Spleen (tissue), 11 donors: ENCODE results near the gene MX2. TPM values are rescaled to one million over a fixed set of nuclear protein-coding genes. Genes with fewer than 3 reads are reported as not detected.

ENCODE experiments used
- DNase-seq: peaks from one replicate; pipeline ENCODE4 v3.0.0-alpha.2; 2020
- H3K27ac ChIP-seq, 8 donors: fragments of 200-600 bp; sonication (generic) in 7 of 8; 1 replicate in 4 of 8; 2 replicates in 4 of 8; pipeline versions ENCODE4 v1.5.0 to v1.8.0; 2016 to 2021; ENCODE audit warnings: inconsistent platforms in 4 of 8, mild to moderate bottlenecking in 4 of 8, moderate library complexity in 1 of 8
- H3K27me3 ChIP-seq, 7 donors: fragments of 200-600 bp; sonication (generic) in 6 of 7; replicated peaks in 1 of 7; 1 replicate in 4 of 7; 2 replicates in 3 of 7; pipeline versions ENCODE4 v1.5.0 to v1.8.0; 2016 to 2021; ENCODE audit warnings: inconsistent platforms in 3 of 7, mild to moderate bottlenecking in 1 of 7
- H3K36me3 ChIP-seq, 6 donors: fragments of 200-600 bp; sonication (generic) in 5 of 6; 1 replicate in 4 of 6; 2 replicates in 2 of 6; pipeline versions ENCODE4 v1.5.0 to v1.8.0; 2016 to 2021; ENCODE audit warnings: inconsistent platforms in 2 of 6
- H3K4me1 ChIP-seq, 6 donors: fragments of 200-600 bp; sonication (generic) in 5 of 6; 1 replicate in 3 of 6; 2 replicates in 3 of 6; pipeline versions ENCODE4 v1.5.0 to v1.8.0; 2016 to 2021; ENCODE audit warnings: inconsistent platforms in 3 of 6
- H3K4me3 ChIP-seq, 8 donors: fragments of 200-600 bp; sonication (generic) in 7 of 8; 1 replicate in 4 of 8; 2 replicates in 4 of 8; pipeline versions ENCODE4 v1.5.0 to v1.8.0; 2016 to 2021; ENCODE audit warnings: inconsistent platforms in 4 of 8, mild to moderate bottlenecking in 4 of 8, moderate library complexity in 2 of 8
- H3K9me3 ChIP-seq, 8 donors: fragments of 200-600 bp; sonication (generic) in 7 of 8; 1 replicate in 4 of 8; 2 replicates in 4 of 8; pipeline versions ENCODE4 v1.5.0 to v1.8.0; 2016 to 2021; ENCODE audit warnings: inconsistent platforms in 4 of 8
- CTCF ChIP-seq, 11 experiments: fragments of 200-600 bp in 7 of 11; fragments of 450-650 bp in 4 of 11; sonication (generic) in 4 of 11; IDR thresholded peaks in 8 of 11; conservative IDR thresholded peaks in 3 of 11; 1 replicate in 7 of 11; 2 replicates in 4 of 11; pipeline versions ENCODE4 v1.4.0 to v1.8.0; 2016 to 2021; ENCODE audit warnings: antibody characterized with exemption in 11 of 11, inconsistent platforms in 4 of 11, mild to moderate bottlenecking in 1 of 11
- POLR2A ChIP-seq, 3 donors: fragments of 450-650 bp; IDR thresholded peaks; one replicate each; pipeline ENCODE4 v1.5.1; 2017; ENCODE audit warnings: antibody characterized with exemption in 3 of 3, mild to moderate bottlenecking in 1 of 3
- POLR2AphosphoS5 ChIP-seq, 3 donors: sonication (generic); formaldehyde crosslinking; IDR thresholded peaks; one replicate each; pipeline ENCODE4 v1.5.1; 2017; ENCODE audit warnings: antibody characterized with exemption in 3 of 3
- WGBS, 5 donors: extraction: QIAGEN DNeasy Blood & Tissue Kit in 3 of 5; methylation state at CpG; one replicate each; pipeline versions ENCODE4 v1.1.5 to v1.1.7; 2013 to 2018; 5-methylcytosine and 5-hydroxymethylcytosine counted together
- intact Hi-C: fragments of 100-400 bp; cut with DNase I; formaldehyde crosslinking; loops from one replicate; pipeline ENCODE4 v1.15.0; 2023; ENCODE audit warnings: low total_unique reads
- polyA plus RNA-seq, 3 donors: library from polyadenylated mRNA; stranded (reverse); fragments of 200-250 nt; gene quantifications; one replicate each; pipeline ENCODE4 v1.2.1, GENCODE V29; 2013
- total RNA-seq, 7 donors: library from RNA; depleted of rRNA in 3 of 7; stranded (reverse); fragments of >200 nt in 3 of 7; fragmentation: NEBNext Ultra II Directional in 4 of 7; extraction: Animal tissue kit (Norgen Biotek cat#: 25700) in 4 of 7; gene quantifications; one replicate each; pipeline versions ENCODE4 v1.1.0 to v1.2.1, GENCODE V29; 2016 to 2021
- donor health status: healthy with polysubstance abuse.
- donor health status: DM: no; HTN: no; CAD: no; lungs with moderate emphysema.
- donor health status: DM: no; HTN: no; CAD: no.
- donor health status: Bipolar disorder and iron deficiency.
- donor health status: healthy.
- donor health status: DM: no; HTN: no; CAD: no.
- donor health status: DM: yes; HTN: yes; CAD: no.

MX2 gene
- total and polyA plus RNA-seq, 10 donors, result 20.0 to 109 (median 71.8) TPM

GRCh38 chr21:41319273-41319672, 42.6 kb upstream of the MX2 start:
- intact Hi-C loops, result no loop called here
- H3K27me3 ChIP-seq, result peaks cover 0 to 43% (median 13%) of the 10 kb centered on the region in 7 donors
- H3K27ac ChIP-seq, result no peak overlapping the region
- no peak for TF ChIP-seq CTCF (IDR thresholded peaks at IDR 0.05 in 8 of 11, conservative IDR thresholded peaks at IDR 0.05 in 3 of 11)
- no peak for TF ChIP-seq POLR2A (IDR thresholded peaks at IDR 0.05)
- no peak for TF ChIP-seq POLR2AphosphoS5 (IDR thresholded peaks at IDR 0.05)
- DNase-seq, result no peak
- peaks cover 3 to 21% (median 14%) of the 10 kb centered on the region in 6 donors for H3K4me1 ChIP-seq
- WGBS, 5 donors, result 73 to 87% (median 85%) methylated on average over 6 to 7 of the region's 7 CpGs
- no peaks in the 10 kb centered on the region for H3K36me3 ChIP-seq
- H3K4me3 ChIP-seq, result no peak overlapping the region
- H3K9me3 ChIP-seq, result no peaks in the 10 kb centered on the region

- Histone ChIP-seq H3K4me1 (peaks cover 3 to 13% (median 9%) of the 10 kb centered on the region in 6 donors), H3K27me3 (peaks cover 0 to 28% (median 10%) of the 10 kb centered on the region in 7 donors), H3K4me3 (no peak overlapping the region), H3K27ac (no peak overlapping the region), H3K9me3 (no peaks in the 10 kb centered on the region), H3K36me3 (no peaks in the 10 kb centered on the region)
- no peak for TF ChIP-seq CTCF (IDR thresholded peaks at IDR 0.05 in 8 of 11, conservative IDR thresholded peaks at IDR 0.05 in 3 of 11)
- no peak for TF ChIP-seq POLR2AphosphoS5 (IDR thresholded peaks at IDR 0.05)
- TF ChIP-seq POLR2A (IDR thresholded peaks at IDR 0.05), result no peak
- DNase-seq, result no peak
- 68 to 84% (median 78%) methylated on average over 19 to 20 of the region's 20 CpGs for WGBS, 5 donors
- intact Hi-C loops, result no loop called here
These were observed 40.5 kb upstream of the MX2 start for GRCh38 chr21:41321211-41321907.

GRCh38 chr21:41321908-41322495, 39.8 kb upstream of the MX2 start:
- H3K27ac ChIP-seq, result no peak overlapping the region
- TF ChIP-seq CTCF (IDR thresholded peaks at IDR 0.05 in 8 of 11, conservative IDR thresholded peaks at IDR 0.05 in 3 of 11) (no peak), POLR2AphosphoS5 (IDR thresholded peaks at IDR 0.05) (no peak), POLR2A (IDR thresholded peaks at IDR 0.05) (no peak)
- intact Hi-C loops, result no loop called here
- H3K36me3 ChIP-seq, result no peaks in the 10 kb centered on the region
- WGBS, 5 donors, result 84 to 89% (median 88%) methylated on average over 7 of the region's 7 CpGs
- H3K4me3 ChIP-seq, result no peak overlapping the region
- H3K27me3 ChIP-seq, result peaks cover 0 to 21% (median 4%) of the 10 kb centered on the region in 7 donors
- no peaks in the 10 kb centered on the region for H3K9me3 ChIP-seq
- peaks cover under 1 to 7% (median 3%) of the 10 kb centered on the region in 6 donors for H3K4me1 ChIP-seq
- no peak for DNase-seq
